Adrenal gland (tissue), 12 donors: ENCODE measurements around the gene CACNA1I. TPM values are rescaled to one million over a fixed set of nuclear protein-coding genes. Genes with fewer than 3 reads are reported as not detected.

Experiments used
- DNase-seq, 7 donors: peaks; one replicate each; pipeline ENCODE4 v3.0.0-alpha.2; 2019 to 2020
- H3K27ac ChIP-seq, 5 donors: fragments of 200-600 bp; sonication (generic) in 4 of 5; 1 replicate in 3 of 5; 2 replicates in 2 of 5; pipeline versions ENCODE4 v1.5.1 to v1.8.0; 2016 to 2020; ENCODE audit warnings: mild to moderate bottlenecking in 1 of 5
- H3K27me3 ChIP-seq: fragments of 200-600 bp; 2 replicates; pipeline ENCODE4 v1.8.0; 2021
- H3K36me3 ChIP-seq, 2 donors: fragments of 200-600 bp; replicated peaks in 1 of 2; 1 replicate in 1 of 2; 2 replicates in 1 of 2; pipeline versions ENCODE4 v1.5.1 to v1.8.0; 2018 to 2022
- H3K4me1 ChIP-seq, 2 donors: fragments of 200-600 bp; replicated peaks in 1 of 2; 1 replicate in 1 of 2; 2 replicates in 1 of 2; pipeline versions ENCODE4 v1.5.1 to v1.8.0; 2018 to 2021
- H3K4me3 ChIP-seq, 4 donors: fragments of 200-600 bp; sonication (generic) in 3 of 4; one replicate each; pipeline ENCODE4 v1.5.1; 2016 to 2018
- H3K9me3 ChIP-seq, 3 donors: fragments of 200-600 bp; sonication (generic) in 1 of 3; replicated peaks in 1 of 3; 1 replicate in 2 of 3; 2 replicates in 1 of 3; pipeline versions ENCODE4 v1.5.1 to v1.8.0; 2016 to 2021
- CTCF ChIP-seq, 6 experiments: fragments of 450-650 bp in 4 of 6; fragments of 200-600 bp in 2 of 6; sonication (generic) in 1 of 6; IDR thresholded peaks; 1 replicate in 5 of 6; 2 replicates in 1 of 6; pipeline versions ENCODE4 v1.5.1 to v1.8.0; 2016 to 2021; ENCODE audit warnings: antibody characterized with exemption in 6 of 6, mild to moderate bottlenecking in 2 of 6, moderate library complexity in 1 of 6
- POLR2A ChIP-seq, 2 donors: fragments of 450-650 bp; IDR thresholded peaks; one replicate each; pipeline ENCODE4 v1.6.1; 2017; ENCODE audit warnings: antibody characterized with exemption in 2 of 2, mild to moderate bottlenecking in 2 of 2, moderate library complexity in 1 of 2
- WGBS, 4 donors: extraction: QIAGEN DNeasy Blood & Tissue Kit in 2 of 4; methylation state at CpG; one replicate each; pipeline versions ENCODE4 v1.1.5 to v1.1.7; 2013 to 2017; 5-methylcytosine and 5-hydroxymethylcytosine counted together
- intact Hi-C, 2 donors: fragments of 100-400 bp; cut with DNase I; formaldehyde crosslinking; loops; one replicate each; pipeline versions ENCODE4 v1.14.1 to v1.15.0; 2022 to 2023
- polyA plus RNA-seq, 3 donors: library from polyadenylated mRNA; stranded (reverse); fragments of 200-250 nt in 2 of 3; fragments of 350-450 nt in 1 of 3; fragmentation: Illumina TruSeq in 1 of 3; extraction: RNeasy Lipid Tissue Mini Kit (QIAGEN cat#74804) in 1 of 3; gene quantifications; one replicate each; pipeline ENCODE4 v1.2.3, GENCODE V29; 2013 to 2014
- total RNA-seq, 9 donors: library from RNA; depleted of rRNA in 4 of 9; stranded (reverse); fragments of >200 nt in 4 of 9; fragments of 120-200 nt in 1 of 9; fragmentation: NEBNext Ultra II Directional in 1 of 9; extraction: Animal tissue kit (Norgen Biotek cat#: 25700) in 1 of 9; gene quantifications; one replicate each; pipeline versions ENCODE4 v1.1.0 to v1.2.4, GENCODE V29; 2013 to 2023
- donor health status: healthy with polysubstance abuse.
- donor health status: Bipolar disorder and iron deficiency.
- donor health status: DM: yes; HTN: yes; CAD: no.
- donor health status: DM: no; HTN: no; CAD: no.
- donor health status: DM: no; HTN: no; CAD: no.
- donor health status: DM: yes; HTN: yes; CAD: no.

The CACNA1I gene
- total and polyA plus RNA-seq, 12 donors = 0.06 to 20.1 (median 3.2) TPM

GRCh38 chr22:39729141-39729934, 158.8 kb downstream of the CACNA1I start:
- no peaks in the 10 kb centered on the region for H3K9me3 ChIP-seq
- H3K4me1 ChIP-seq = no peaks in the 10 kb centered on the region
- no peaks in the 10 kb centered on the region for H3K27me3 ChIP-seq
- H3K27ac ChIP-seq = no peak overlapping the region
- no peaks in the 10 kb centered on the region for H3K36me3 ChIP-seq
- DNase-seq = no peak
- TF ChIP-seq POLR2A (IDR thresholded peaks at IDR 0.05) (no peak), CTCF (IDR thresholded peaks at IDR 0.05) (no peak)
- H3K4me3 ChIP-seq = no peak overlapping the region
- intact Hi-C loops = no loop called here
- 79 to 81% (median 80%) methylated on average over 10 to 13 of the region's 13 CpGs for WGBS, 4 donors

- Histone ChIP-seq H3K4me1 (no peaks in the 10 kb centered on the region), H3K4me3 (no peak overlapping the region), H3K36me3 (no peaks in the 10 kb centered on the region), H3K27ac (no peak overlapping the region), H3K9me3 (no peaks in the 10 kb centered on the region), H3K27me3 (no peaks in the 10 kb centered on the region)
- whole genome bisulfite sequencing, 4 donors = 84 to 87% (median 85%) methylated on average over 3 to 5 of the region's 5 CpGs
- no peak for DNase-seq
- intact Hi-C loops = no loop called here
- no peak for TF ChIP-seq CTCF (IDR thresholded peaks at IDR 0.05)
- TF ChIP-seq POLR2A (IDR thresholded peaks at IDR 0.05) = no peak
Observed at GRCh38 chr22:39731481-39731880, 160.9 kb downstream of the CACNA1I start.

- 58 to 75% (median 66%) methylated on average over 9 to 12 of the region's 12 CpGs for WGBS, 4 donors
- H3K27me3 ChIP-seq = no peaks in the 10 kb centered on the region
- no peaks in the 10 kb centered on the region for H3K4me1 ChIP-seq
- no peak for DNase-seq
- intact Hi-C loops = no loop called here
- TF ChIP-seq POLR2A (IDR thresholded peaks at IDR 0.05) (no peak), CTCF (IDR thresholded peaks at IDR 0.05) (no peak)
- H3K36me3 ChIP-seq = no peaks in the 10 kb centered on the region
- H3K9me3 ChIP-seq = no peaks in the 10 kb centered on the region
- no peak overlapping the region for H3K4me3 ChIP-seq
- H3K27ac ChIP-seq = no peak overlapping the region
Observed at GRCh38 chr22:39731881-39732555, 161.5 kb downstream of the CACNA1I start.

- H3K36me3 ChIP-seq = no peaks in the 10 kb centered on the region
- TF ChIP-seq CTCF (IDR thresholded peaks at IDR 0.05) (no peak), POLR2A (IDR thresholded peaks at IDR 0.05) (no peak)
- H3K9me3 ChIP-seq = no peaks in the 10 kb centered on the region
- H3K4me1 ChIP-seq = no peaks in the 10 kb centered on the region
- DNase-seq = no peak
- H3K27me3 ChIP-seq = no peaks in the 10 kb centered on the region
- no peak overlapping the region for H3K27ac ChIP-seq
- 78 to 96% (median 84%) methylated on average over 8 of the region's 8 CpGs for WGBS, 4 donors
- intact Hi-C loops = no loop called here
- H3K4me3 ChIP-seq = no peak overlapping the region
Observed at GRCh38 chr22:39732625-39733024, 162.1 kb downstream of the CACNA1I start.
